ENCODE measurements around the gene TRAPPC2. TPM values are rescaled to one million over a fixed set of nuclear protein-coding genes. Genes with fewer than 3 reads are reported as not detected.
A peak's percentile ranks its signal among the peaks of the same experiment; 100 is the strongest.

The TRAPPC2 gene
- total RNA-seq: 8.9 and 11.2 TPM in 2 replicates

GRCh38 chrX:13734278-13735172 lies at the start of gene TRAPPC2, which contains the start of gene OFD1:
TSS of gene TRAPPC2 (minus strand) at chrX:13734620. CDS start at chrX:13719963, 14,657 bp downstream.
TSS of gene OFD1 (plus strand) at chrX:13734748. CDS start at chrX:13735072, 324 bp downstream.
- DNase-seq (ENCODE audit: low read depth in 2 of 2): peak; percentile 89 to 93

- no peak for DNase-seq (ENCODE audit: low read depth in 2 of 2)
These were observed 46.5 kb upstream of the TRAPPC2 start for GRCh38 chrX:13780868-13781427.

- DNase-seq (ENCODE audit: low read depth in 2 of 2): peak in 1 of 2 donors; percentile 65
These were observed 44.5 kb upstream of the TRAPPC2 start for GRCh38 chrX:13778916-13779315.

GRCh38 chrX:13776387-13776786 lies 42.0 kb upstream of the TRAPPC2 start:
- no peak for DNase-seq (ENCODE audit: low read depth in 2 of 2)

- DNase-seq (ENCODE audit: low read depth in 2 of 2): no peak
These were observed 41.4 kb upstream of the TRAPPC2 start for GRCh38 chrX:13775837-13776236.

GRCh38 chrX:13774696-13775095 lies 40.3 kb upstream of the TRAPPC2 start:
- DNase-seq (ENCODE audit: low read depth in 2 of 2): no peak

GRCh38 chrX:13770013-13770535 lies 35.7 kb upstream of the TRAPPC2 start:
- no peak for DNase-seq (ENCODE audit: low read depth in 2 of 2)

- no peak for DNase-seq (ENCODE audit: low read depth in 2 of 2)
These were observed 34.5 kb upstream of the TRAPPC2 start for GRCh38 chrX:13768939-13769338.

- peak in 1 of 2 donors; percentile 14 for DNase-seq (ENCODE audit: low read depth in 2 of 2)
These were observed 30.3 kb upstream of the TRAPPC2 start for GRCh38 chrX:13764765-13765164.

- no peak for DNase-seq (ENCODE audit: low read depth in 2 of 2)
These were observed 29.9 kb upstream of the TRAPPC2 start for GRCh38 chrX:13764281-13764680.

- DNase-seq (ENCODE audit: low read depth in 2 of 2): no peak
These were observed 29.1 kb upstream of the TRAPPC2 start for GRCh38 chrX:13763489-13763888.

- peak in 1 of 2 donors; percentile 0 for DNase-seq (ENCODE audit: low read depth in 2 of 2)
These were observed 27.4 kb upstream of the TRAPPC2 start for GRCh38 chrX:13761606-13762414.

GRCh38 chrX:13760426-13760825 lies 26.0 kb upstream of the TRAPPC2 start:
- no peak for DNase-seq (ENCODE audit: low read depth in 2 of 2)

GRCh38 chrX:13759152-13759718 lies 24.8 kb upstream of the TRAPPC2 start:
- no peak for DNase-seq (ENCODE audit: low read depth in 2 of 2)

- no peak for DNase-seq (ENCODE audit: low read depth in 2 of 2)
These were observed 22.0 kb upstream of the TRAPPC2 start for GRCh38 chrX:13756381-13756780.

- no peak for DNase-seq (ENCODE audit: low read depth in 2 of 2)
These were observed 20.8 kb upstream of the TRAPPC2 start for GRCh38 chrX:13755254-13755653.

GRCh38 chrX:13754765-13755164 lies 20.3 kb upstream of the TRAPPC2 start:
- no peak for DNase-seq (ENCODE audit: low read depth in 2 of 2)

GRCh38 chrX:13752646-13753045 lies 18.2 kb upstream of the TRAPPC2 start:
- DNase-seq (ENCODE audit: low read depth in 2 of 2): no peak

GRCh38 chrX:13752141-13752540 lies 17.7 kb upstream of the TRAPPC2 start:
- DNase-seq (ENCODE audit: low read depth in 2 of 2): no peak

GRCh38 chrX:13750812-13751211 lies 16.4 kb upstream of the TRAPPC2 start:
- no peak for DNase-seq (ENCODE audit: low read depth in 2 of 2)

GRCh38 chrX:13750204-13750603 lies 15.8 kb upstream of the TRAPPC2 start:
- DNase-seq (ENCODE audit: low read depth in 2 of 2): peak; percentile 25 to 45

Measured in dermis microvascular lymphatic vessel endothelial cell (primary cell).